ENCODE measurements around the gene LRRC14B. TPM values are rescaled to one million over a fixed set of nuclear protein-coding genes. Genes with fewer than 3 reads are reported as not detected.

Gene LRRC14B
- total and polyA plus RNA-seq, 4 donors, result 0.09 TPM; not detected in 3

GRCh38 chr5:185095-186070, 5.9 kb upstream of the LRRC14B start:
- H3K4me3 ChIP-seq (ENCODE audit: low read depth in 1 of 3, low read length in 3 of 3), result no peak overlapping the region
- no peak overlapping the region for H3K27ac ChIP-seq (ENCODE audit: low read depth in 1 of 2, low read length in 2 of 2)
- H3K9me3 ChIP-seq (ENCODE audit: control insufficient read depth in 4 of 4, low read length in 3 of 4), result no peaks in the 10 kb centered on the region
- H3K4me1 ChIP-seq (ENCODE audit: control insufficient read depth in 4 of 4, insufficient read depth in 4 of 4, low read length in 3 of 4), result peaks cover 0 to 7% (median 3%) of the 10 kb centered on the region in 4 donors
- H3K9ac ChIP-seq (ENCODE audit: low read depth in 1 of 2, low read length in 2 of 2), result no peak overlapping the region
- DNase-seq (ENCODE audit: low spot score), result no peak
- no peaks in the 10 kb centered on the region for H3K36me3 ChIP-seq (ENCODE audit: control insufficient read depth in 4 of 4, insufficient read depth in 3 of 4, low read depth in 1 of 4, low read length in 3 of 4)
- 85% methylated on average over 21 of the region's 21 CpGs for WGBS
- TF ChIP-seq YY1 (IDR thresholded peaks at IDR 0.05) (no peak), NR2F2 (IDR thresholded peaks at IDR 0.05) (no peak), ATF3 (IDR thresholded peaks at IDR 0.05) (no peak), SP1 (IDR thresholded peaks at IDR 0.05) (no peak)
- H3K27me3 ChIP-seq (ENCODE audit: control insufficient read depth in 4 of 4, insufficient read depth in 4 of 4, low read length in 3 of 4), result no peaks in the 10 kb centered on the region

GRCh38 chr5:186091-187041, 4.9 kb upstream of the LRRC14B start:
- Histone ChIP-seq H3K9ac (ENCODE audit: low read depth in 1 of 2, low read length in 2 of 2) (no peak overlapping the region), H3K4me1 (ENCODE audit: control insufficient read depth in 4 of 4, insufficient read depth in 4 of 4, low read length in 3 of 4) (peaks cover 2 to 15% (median 12%) of the 10 kb centered on the region in 4 donors), H3K27me3 (ENCODE audit: control insufficient read depth in 4 of 4, insufficient read depth in 4 of 4, low read length in 3 of 4) (no peaks in the 10 kb centered on the region), H3K4me3 (ENCODE audit: low read depth in 1 of 3, low read length in 3 of 3) (no peak overlapping the region), H3K9me3 (ENCODE audit: control insufficient read depth in 4 of 4, low read length in 3 of 4) (no peaks in the 10 kb centered on the region), H3K27ac (ENCODE audit: low read depth in 1 of 2, low read length in 2 of 2) (no peak overlapping the region), H3K36me3 (ENCODE audit: control insufficient read depth in 4 of 4, insufficient read depth in 3 of 4, low read depth in 1 of 4, low read length in 3 of 4) (no peaks in the 10 kb centered on the region)
- TF ChIP-seq REST (IDR thresholded peaks at IDR 0.05) (no peak), RAD21 (IDR thresholded peaks at IDR 0.05) (no peak), GABPA (IDR thresholded peaks at IDR 0.05 in 1 of 2, conservative IDR thresholded peaks at IDR 0.05 in 1 of 2) (no peak), MAX (IDR thresholded peaks at IDR 0.05) (no peak), YY1 (IDR thresholded peaks at IDR 0.05) (no peak), ZBTB33 (IDR thresholded peaks at IDR 0.05) (no peak), CTCF (IDR thresholded peaks at IDR 0.05; ENCODE audit: low read depth, low read length, missing input control) (no peak), FOXA2 (IDR thresholded peaks at IDR 0.05) (no peak), SP1 (IDR thresholded peaks at IDR 0.05) (no peak), RXRA (IDR thresholded peaks at IDR 0.05) (no peak), FOXA1 (IDR thresholded peaks at IDR 0.05) (no peak), HNF4G (IDR thresholded peaks at IDR 0.05) (no peak), TAF1 (conservative IDR thresholded peaks at IDR 0.05) (no peak), ATF3 (IDR thresholded peaks at IDR 0.05) (no peak), NR2F2 (IDR thresholded peaks at IDR 0.05) (no peak), JUND (IDR thresholded peaks at IDR 0.05) (no peak), HNF4A (conservative IDR thresholded peaks at IDR 0.05) (no peak), EGR1 (IDR thresholded peaks at IDR 0.05; ENCODE audit: low read depth in 2 of 2) (no peak)
- DNase-seq (ENCODE audit: low spot score), result no peak
- WGBS, result 89% methylated on average over 28 of the region's 28 CpGs

Data from liver (tissue), 9 donors.